HCT116 (cell line): ENCODE results near the gene PRDX2. TPM values are rescaled to one million over a fixed set of nuclear protein-coding genes. Genes with fewer than 3 reads are reported as not detected.
A peak's percentile ranks its signal among the peaks of the same experiment; 100 is the strongest.

Experiments used
- ATAC-seq: fragments of 200-7000 bp; cut with Tn5 transposase; 2 replicates; pipeline ENCODE4 v1.9.1; 2020; ENCODE audit warnings: mild to moderate bottlenecking, moderate library complexity
- BruUV-seq: library from RNA; stranded (reverse); fragments of 400-500 nt; replicated peaks from 2 replicates; lab custom pipeline; 2021; lab: Mats Ljungman, UMichigan
- CTCF ChIA-PET: fragments of 300-600 bp; sonication (Branson Sonifier 250); formaldehyde crosslinking; loops from one replicate; lab custom pipeline; 2021; ENCODE audit warnings: antibody characterized with exemption; lab: Charles Lee
- POLR2A ChIA-PET: fragments of 300-600, 350-600 bp; sonication (Branson Sonifier 250); formaldehyde crosslinking; loops from one replicate; lab custom pipeline; 2021; ENCODE audit warnings: antibody characterized with exemption; lab: Charles Lee
- RAD21 ChIA-PET, 2 experiments: fragments of 300-600 bp; sonication (Branson Sonifier 250); formaldehyde crosslinking; loops; one replicate each; lab custom pipeline; 2023; ENCODE audit warnings: low total read pairs in 2 of 2; ENCODE audit not compliant: uncharacterized antibody in 2 of 2, unreplicated experiment in 2 of 2, low non-redundant PET in 1 of 2; lab: Charles Lee
- DNase-seq: peaks from one replicate; pipeline ENCODE4 v3.0.0-alpha.2; 2010; ENCODE audit warnings: low read depth, low spot score
- H2AFZ ChIP-seq: fragments of 200-600 bp; shearing (Covaris generic), sonication (generic); 2 replicates; pipeline ENCODE4 v1.6.1; 2017; ENCODE audit warnings: low read depth, mixed run types, mixed read lengths, antibody characterized with exemption, low read length; ENCODE audit not compliant: poor library complexity, severe bottlenecking
- H3K27ac ChIP-seq: 2 replicates; pipeline ENCODE4 v1.5.1; 2012; ENCODE audit warnings: low read depth, low read length
- H3K27me3 ChIP-seq: fragments of 200-600 bp; sonication (generic); 2 replicates; pipeline ENCODE4 v1.6.1; 2016; ENCODE audit warnings: mixed run types, low read length, mixed read lengths; ENCODE audit not compliant: insufficient read depth
- H3K36me3 ChIP-seq, 2 experiments: fragments of 200-500 bp in 1 of 2; fragments of 200-600 bp in 1 of 2; sonication (Bioruptor generic) in 1 of 2; sonication (generic) in 1 of 2; 2 replicates each; pipeline versions ENCODE4 v1.5.1 to v1.6.1; 2014 to 2016; ENCODE audit warnings: low read length in 2 of 2, inconsistent platforms in 1 of 2, mixed read lengths in 1 of 2, mixed run types in 1 of 2; ENCODE audit not compliant: insufficient read depth in 2 of 2, control insufficient read depth in 1 of 2
- H3K4me1 ChIP-seq, 2 experiments: fragments of 200-600 bp in 1 of 2; sonication (generic) in 1 of 2; 2 replicates each; pipeline versions ENCODE4 v1.5.1 to v1.6.1; 2012 to 2017; ENCODE audit warnings: low read length in 2 of 2, inconsistent platforms in 1 of 2, mild to moderate bottlenecking in 1 of 2, mixed read lengths in 1 of 2, mixed run types in 1 of 2, moderate library complexity in 1 of 2; ENCODE audit not compliant: insufficient read depth in 2 of 2, control insufficient read depth in 1 of 2
- H3K4me2 ChIP-seq: fragments of 200-600 bp; sonication (generic); 2 replicates; pipeline ENCODE4 v1.6.1; 2017; ENCODE audit warnings: mixed run types, low read length, mixed read lengths
- H3K4me3 ChIP-seq, 2 experiments: fragments of 200-600 bp in 1 of 2; sonication (generic) in 1 of 2; replicated peaks in 1 of 2; 2 replicates each; pipeline ENCODE4 v1.5.1; 2011 to 2016; ENCODE audit warnings: low read length in 2 of 2, control low read depth in 1 of 2, low read depth in 1 of 2, mild to moderate bottlenecking in 1 of 2, mixed read lengths in 1 of 2, mixed run types in 1 of 2
- H3K79me2 ChIP-seq: fragments of 200-600 bp; sonication (generic); 2 replicates; pipeline ENCODE4 v1.6.1; 2017; ENCODE audit warnings: mild to moderate bottlenecking, mixed run types, low read length, moderate library complexity, mixed read lengths; ENCODE audit not compliant: insufficient read depth
- H3K9ac ChIP-seq: fragments of 200-600 bp; sonication (generic); 2 replicates; pipeline ENCODE4 v1.6.1; 2016; ENCODE audit warnings: low read length, mixed read lengths
- H3K9me2 ChIP-seq: fragments of 200-600 bp; sonication (generic), shearing (Covaris generic); 2 replicates; pipeline ENCODE4 v1.6.1; 2017; ENCODE audit warnings: mixed run types, mild to moderate bottlenecking, moderate library complexity; ENCODE audit not compliant: insufficient read depth
- H3K9me3 ChIP-seq, 2 experiments: fragments of 200-500 bp in 1 of 2; fragments of 200-600 bp in 1 of 2; sonication (Bioruptor generic) in 1 of 2; sonication (generic) in 1 of 2; 2 replicates each; pipeline ENCODE4 v1.6.1; 2014 to 2017; ENCODE audit warnings: low read length in 2 of 2, mixed read lengths in 2 of 2, inconsistent platforms in 1 of 2, low read depth in 1 of 2, mild to moderate bottlenecking in 1 of 2, mixed run types in 1 of 2, moderate library complexity in 1 of 2; ENCODE audit not compliant: control insufficient read depth in 1 of 2, insufficient read depth in 1 of 2
- H4K20me1 ChIP-seq: fragments of 200-600 bp; sonication (generic), shearing (Covaris generic); 2 replicates; pipeline ENCODE4 v1.6.1; 2017; ENCODE audit warnings: mixed run types, mild to moderate bottlenecking, moderate library complexity; ENCODE audit not compliant: insufficient read depth
- ATF3 ChIP-seq: IDR thresholded peaks from 2 replicates; pipeline ENCODE4 v1.6.1; 2012
- CTCF ChIP-seq, 3 experiments: fragments of 200-600 bp in 1 of 3; sonication (generic) in 1 of 3; IDR thresholded peaks in 2 of 3; conservative IDR thresholded peaks in 1 of 3; 2 replicates each; pipeline ENCODE4 v1.5.1; 2012 to 2017; ENCODE audit warnings: low read depth in 2 of 3, low read length in 2 of 3, antibody characterized with exemption in 1 of 3, borderline replicate concordance in 1 of 3, control low read depth in 1 of 3, mild to moderate bottlenecking in 1 of 3, mixed read lengths in 1 of 3, mixed run types in 1 of 3, moderate library complexity in 1 of 3; ENCODE audit not compliant: insufficient read depth in 1 of 3
- EGR1 ChIP-seq: IDR thresholded peaks from 2 replicates; pipeline ENCODE4 v1.6.1; 2012; ENCODE audit warnings: low read depth
- JUND ChIP-seq: IDR thresholded peaks from 2 replicates; pipeline ENCODE4 v1.6.1; 2012
- MAX ChIP-seq: IDR thresholded peaks from 2 replicates; pipeline ENCODE4 v1.6.1; 2012
- POLR2A ChIP-seq: IDR thresholded peaks from 2 replicates; pipeline ENCODE4 v1.7.0; 2011; ENCODE audit warnings: borderline replicate concordance; ENCODE audit not compliant: insufficient read depth, insufficient read length; ENCODE audit errors: extremely low read depth
- POLR2AphosphoS5 ChIP-seq: IDR thresholded peaks from 2 replicates; pipeline ENCODE4 v1.6.1; 2011; ENCODE audit warnings: mild to moderate bottlenecking, low read depth, low read length, moderate library complexity
- RAD21 ChIP-seq: IDR thresholded peaks from 2 replicates; pipeline ENCODE4 v1.6.1; 2012; ENCODE audit warnings: low read depth, mild to moderate bottlenecking
- REST ChIP-seq: IDR thresholded peaks from 2 replicates; pipeline ENCODE4 v1.6.1; 2012; ENCODE audit warnings: low read depth
- SP1 ChIP-seq: IDR thresholded peaks from 2 replicates; pipeline ENCODE4 v1.6.1; 2012; ENCODE audit warnings: low read depth
- ZFX ChIP-seq: fragments of 450-650 bp; IDR thresholded peaks from 2 replicates; pipeline ENCODE4 v1.6.1; 2017
- intact Hi-C: fragments of 100-400 bp; cut with micrococcal nuclease; formaldehyde crosslinking; loops from 2 replicates; pipeline ENCODE4 v1.10.0; 2022
- total RNA-seq: library from RNA; stranded (reverse); gene quantifications from one replicate; pipeline ENCODE4 v1.2.1, GENCODE V29; 2021; ENCODE audit not compliant: unreplicated experiment

PRDX2 gene
- total RNA-seq, 1 experiment from 2014 or later: 387 TPM

GRCh38 chr19:12766051-12766521 lies 35.5 kb downstream of the PRDX2 start:
- ChIA-PET CTCF (interaction anchor here (0.8 to 4.5 kb wide), 21 partner anchors 9 to 199 kb away, joined by 3 to 123 read pairs (median 6); partner anchors contain the start of genes DNASE2, GET3, HOOK2 and JUNB), RAD21 (interaction anchor here (0.6 to 1.8 kb wide), 11 partner anchors 8 to 107 kb away, joined by 3 to 17 read pairs (median 3); no protein-coding TSS in a partner anchor), POLR2A (interaction anchor here (0.5 to 5.4 kb wide), 7 partner anchors 8 to 172 kb away, joined by 3 to 98 read pairs (median 4); partner anchors contain the start of gene JUNB)
- DNase-seq: no peak
- H3K36me3 ChIP-seq: peaks cover 14 to 20% of the 10 kb centered on the region in 2 experiments
- H3K4me3 ChIP-seq: peak overlapping the region; percentile 43 to 58
- H3K4me2 ChIP-seq: peak overlapping the region; percentile 93
- H3K4me1 ChIP-seq: peaks cover 2 to 11% of the 10 kb centered on the region in 2 experiments; a peak in 2 of 4 replicates
- H3K79me2 ChIP-seq: no peaks in the 10 kb centered on the region
- H4K20me1 ChIP-seq: no peaks in the 10 kb centered on the region
- no peak overlapping the region for H2AFZ ChIP-seq
- TF ChIP-seq CTCF (IDR thresholded peaks at IDR 0.05 in 2 of 3, conservative IDR thresholded peaks at IDR 0.05 in 1 of 3; ENCODE audit: borderline replicate concordance in 1 of 3, insufficient read depth in 1 of 3, low read depth in 2 of 3, low read length in 2 of 3) (peak; percentile 80 to 95 (median 88)), POLR2A (no peak), ATF3 (no peak), MAX (peak; percentile 43; the same call in 1 of the 2 replicates), JUND (no peak), RAD21 (peak; percentile 88), ZFX (no peak), EGR1 (no peak), REST (no peak), SP1 (no peak), POLR2AphosphoS5 (peak; percentile 50; the same call in 1 of the 2 replicates)
- H3K27ac ChIP-seq: peak overlapping the region; percentile 81
- no peaks in the 10 kb centered on the region for H3K9me3 ChIP-seq
- no peaks in the 10 kb centered on the region for H3K9me2 ChIP-seq
- H3K27me3 ChIP-seq: no peaks in the 10 kb centered on the region
- peak; percentile 94 for ATAC-seq
- no TSS peak for BruUV-seq
- H3K9ac ChIP-seq: peak overlapping the region; percentile 60
- intact Hi-C loops: loop anchor here (1.0 kb wide), 1 partner anchor 30 kb away; no protein-coding TSS in a partner anchor
